ENCODE data around the gene RAD9A.

Gene RAD9A

DNA sequence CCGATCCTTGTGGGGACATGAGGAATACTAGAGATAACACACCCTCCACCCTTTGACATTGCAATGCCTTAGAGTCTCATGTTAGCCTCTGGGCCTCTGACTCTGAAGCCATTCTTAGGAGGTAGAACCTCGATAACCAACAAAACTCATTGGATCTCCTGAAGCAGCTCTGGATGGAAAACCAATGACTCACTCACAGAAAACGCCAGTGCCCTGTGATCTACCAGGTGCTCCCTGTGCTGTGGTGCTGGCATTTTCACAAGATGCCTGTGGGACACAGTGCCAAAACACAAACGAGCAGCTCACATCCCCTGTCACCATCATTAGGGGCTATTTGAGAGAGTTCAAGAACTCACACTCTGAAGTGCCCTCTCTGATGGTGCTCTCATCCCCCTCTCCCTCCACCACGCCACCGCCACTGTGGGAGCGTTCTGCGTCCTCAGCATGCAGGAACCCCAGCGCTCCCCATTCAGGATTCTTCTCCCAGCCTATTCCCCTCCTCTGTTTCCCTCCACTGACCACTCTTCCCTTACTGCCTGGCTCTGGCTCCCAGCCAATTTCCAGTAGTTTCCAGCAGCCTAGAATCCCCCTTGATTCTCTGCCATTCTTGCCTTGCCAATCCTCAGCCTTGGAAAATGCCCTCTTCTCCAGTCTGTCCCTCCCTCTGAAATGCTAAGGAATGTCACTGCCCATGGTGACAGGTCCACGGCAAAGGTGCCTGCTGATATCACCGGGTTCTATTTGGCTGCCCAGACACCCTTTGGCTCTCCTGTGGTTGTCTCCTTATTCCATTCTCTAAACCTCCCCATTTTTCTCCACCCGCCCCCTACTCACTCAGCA lies 33.7 kb upstream of the RAD9A start:
- no peak for DNase-seq (ENCODE audit: low read depth)

DNA sequence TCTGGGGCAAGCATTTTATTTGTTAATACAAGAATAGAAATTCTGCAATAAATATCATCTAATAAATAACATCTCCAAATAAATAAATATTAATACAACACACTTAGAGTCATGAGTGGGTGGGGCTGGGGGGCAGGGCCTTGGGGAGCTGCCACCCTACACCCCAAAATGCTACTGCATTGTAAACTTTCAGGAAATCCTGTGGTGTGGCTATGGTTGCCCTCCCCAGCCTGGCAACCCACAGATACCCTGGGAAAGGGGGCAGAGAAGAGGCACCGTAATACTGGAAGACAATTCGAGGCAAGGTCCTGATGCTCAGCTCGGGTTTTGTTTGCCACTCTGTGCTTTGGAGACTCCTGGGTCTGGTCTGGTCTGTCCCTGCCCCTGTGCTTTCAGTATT lies 27.6 kb upstream of the RAD9A start:
- no peak for DNase-seq (ENCODE audit: low read depth)

DNA sequence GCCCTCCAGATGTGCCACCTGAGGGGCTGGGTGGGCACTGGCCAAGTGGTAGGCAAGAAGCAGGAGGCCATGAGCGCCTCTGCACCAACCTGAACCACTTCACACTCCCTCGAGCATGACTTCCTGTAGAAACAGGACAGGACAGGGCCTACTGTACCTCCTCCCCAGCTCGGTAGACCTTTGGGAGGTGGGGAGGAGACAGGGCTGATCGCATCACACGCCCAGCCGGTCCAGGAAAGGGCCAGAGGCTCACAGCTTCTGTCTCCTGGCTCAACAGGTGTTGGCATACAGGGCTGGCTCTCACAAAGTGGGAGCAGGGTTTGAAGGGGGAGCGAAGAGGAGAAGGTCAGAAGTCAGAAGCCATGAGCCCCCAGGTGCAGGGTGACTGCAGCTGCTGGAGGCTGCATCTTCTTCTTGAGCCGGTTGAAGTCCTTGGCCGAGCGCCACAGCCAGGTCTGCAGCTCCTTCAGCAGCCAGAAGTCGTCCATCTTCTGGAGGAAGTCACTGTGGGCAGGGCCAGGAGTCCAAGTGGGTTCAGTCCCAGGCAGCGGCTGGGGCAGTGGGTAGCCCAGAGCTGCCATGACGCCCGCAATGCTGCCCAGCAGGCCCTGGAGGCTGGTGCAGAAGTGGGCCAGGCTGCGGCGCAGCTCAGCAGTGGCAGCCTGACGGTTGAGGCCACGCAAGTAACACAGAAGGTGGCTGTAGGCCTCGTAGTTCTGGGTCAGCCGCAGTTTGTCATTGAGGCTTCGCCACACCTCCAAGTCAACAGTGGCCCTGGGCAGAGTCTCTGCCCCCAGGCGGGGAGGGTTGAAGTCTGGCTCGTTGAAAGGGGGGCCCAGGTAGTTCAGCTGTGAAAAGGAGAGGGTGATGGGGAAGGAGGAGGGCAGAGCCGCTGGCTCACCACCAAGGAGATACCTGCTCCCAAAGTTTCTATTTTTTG lies 26.7 kb upstream of the RAD9A start:
- no peak for DNase-seq (ENCODE audit: low read depth)

DNA sequence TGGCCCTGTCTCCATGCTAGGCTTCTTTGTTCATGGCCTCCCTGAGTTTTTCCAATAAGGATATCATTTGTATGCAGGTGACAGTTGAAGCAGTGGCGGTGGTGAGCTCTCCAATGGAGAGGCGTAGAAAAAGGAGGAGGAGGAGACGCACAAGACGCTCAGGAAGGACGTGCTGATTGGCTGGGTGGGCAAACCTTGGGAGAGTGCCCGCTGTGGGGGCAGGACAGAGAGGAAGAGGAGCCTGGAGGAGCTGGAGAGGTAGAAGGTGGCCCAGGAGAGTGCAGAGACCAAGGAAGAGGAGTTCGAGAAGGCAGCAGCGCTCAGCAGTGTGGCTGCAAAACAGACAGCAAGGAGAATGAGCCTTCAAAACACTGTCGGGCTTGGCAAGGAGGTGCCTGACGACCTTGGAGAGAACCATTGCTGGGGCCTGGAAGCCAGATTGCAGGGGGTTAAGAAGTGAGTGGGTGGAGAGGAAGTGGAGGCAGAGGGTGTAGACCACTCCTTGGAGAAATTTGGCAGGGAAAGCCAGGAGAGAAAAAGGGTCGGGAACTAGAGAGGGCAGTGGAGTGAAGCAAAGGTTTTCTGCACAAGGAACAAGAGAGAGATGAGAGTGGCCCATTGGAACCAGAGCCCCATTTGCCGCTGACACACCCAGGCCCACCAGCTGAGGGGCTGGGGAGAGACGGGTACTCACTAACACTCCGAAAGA lies 25.9 kb upstream of the RAD9A start:
- DNase-seq (ENCODE audit: low read depth), result no peak

DNA sequence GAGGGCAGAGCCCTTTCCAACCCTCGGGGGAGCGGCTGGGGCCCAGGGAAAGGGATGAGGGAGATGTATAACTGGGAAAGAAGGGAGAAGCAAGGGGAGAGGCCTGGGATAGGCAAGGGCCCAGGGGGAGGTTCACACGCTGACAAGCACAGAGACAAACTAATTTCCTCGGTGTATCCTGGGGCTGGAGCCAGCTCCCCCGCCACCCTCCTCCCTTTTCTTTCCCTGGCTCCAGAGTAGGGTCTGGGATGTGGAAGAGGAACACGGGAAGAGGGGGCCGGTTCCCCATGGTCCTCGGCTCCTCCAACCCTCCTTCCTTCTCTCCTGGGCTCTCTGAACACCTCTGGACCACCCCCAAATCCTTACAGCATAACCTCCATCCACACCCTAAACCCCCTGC lies 25.2 kb upstream of the RAD9A start:
- DNase-seq (ENCODE audit: low read depth), result no peak

DNA sequence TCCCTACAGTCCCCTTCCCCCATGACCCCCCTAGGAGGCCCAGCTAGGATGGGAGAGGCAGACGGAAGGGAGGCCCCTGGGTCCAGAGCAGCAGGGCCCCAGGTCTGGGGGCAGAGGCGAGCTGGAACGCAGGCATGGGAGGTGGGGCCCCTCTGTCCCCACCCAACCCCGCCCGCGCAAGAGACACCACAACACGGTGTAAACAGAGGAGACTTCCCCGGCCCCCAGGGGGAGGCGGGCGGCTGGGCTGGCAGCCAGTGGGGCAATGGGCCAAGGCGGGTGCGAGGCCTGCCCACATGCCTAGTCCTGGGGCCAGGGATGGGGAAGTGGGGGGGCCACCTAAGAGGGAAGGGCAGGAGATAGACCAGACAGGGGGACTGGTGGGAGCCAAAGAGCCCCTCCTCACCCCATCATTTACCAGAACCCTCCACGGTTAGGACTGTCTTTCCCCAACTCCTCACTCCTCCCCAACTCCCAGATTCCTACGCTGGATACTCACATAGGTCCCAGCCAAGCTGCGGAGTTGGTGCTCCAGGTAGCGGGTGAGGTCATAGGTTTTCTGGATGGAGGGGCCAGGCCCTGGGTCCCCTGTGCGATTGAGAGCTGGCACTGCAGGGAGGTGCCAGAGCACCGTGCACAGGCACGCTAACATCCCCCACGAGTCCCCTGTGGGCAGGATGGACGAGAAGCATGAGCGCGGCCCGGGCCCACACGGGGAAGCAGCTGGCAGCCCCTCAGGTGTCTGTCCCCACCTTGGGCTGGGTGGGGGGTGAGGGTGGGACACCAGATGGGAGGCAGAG lies 24.6 kb upstream of the RAD9A start:
- no peak for DNase-seq (ENCODE audit: low read depth)

DNA sequence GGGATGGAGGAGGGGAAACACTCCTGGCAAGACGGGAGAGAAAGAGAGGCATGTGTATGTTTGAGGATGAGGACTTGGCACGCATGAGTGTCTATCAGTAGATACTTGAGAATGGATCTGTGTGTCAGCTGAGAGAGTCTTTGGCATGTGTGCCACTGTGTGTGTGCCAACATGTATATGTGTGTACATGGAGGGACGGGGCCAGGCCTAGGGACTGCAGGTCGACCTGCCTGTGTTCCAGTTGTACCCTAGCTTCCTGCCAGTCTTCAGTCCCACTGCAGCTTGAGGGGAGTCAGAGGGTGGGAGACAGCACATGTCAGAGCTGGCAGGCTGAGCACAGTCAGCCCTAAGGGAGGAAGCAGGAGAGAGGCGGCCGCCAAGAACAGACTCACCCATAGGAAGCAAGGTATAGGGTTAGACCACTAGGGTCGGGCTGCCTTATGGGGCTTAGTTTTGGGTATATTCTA lies 24.0 kb upstream of the RAD9A start:
- DNase-seq (ENCODE audit: low read depth), result no peak

DNA sequence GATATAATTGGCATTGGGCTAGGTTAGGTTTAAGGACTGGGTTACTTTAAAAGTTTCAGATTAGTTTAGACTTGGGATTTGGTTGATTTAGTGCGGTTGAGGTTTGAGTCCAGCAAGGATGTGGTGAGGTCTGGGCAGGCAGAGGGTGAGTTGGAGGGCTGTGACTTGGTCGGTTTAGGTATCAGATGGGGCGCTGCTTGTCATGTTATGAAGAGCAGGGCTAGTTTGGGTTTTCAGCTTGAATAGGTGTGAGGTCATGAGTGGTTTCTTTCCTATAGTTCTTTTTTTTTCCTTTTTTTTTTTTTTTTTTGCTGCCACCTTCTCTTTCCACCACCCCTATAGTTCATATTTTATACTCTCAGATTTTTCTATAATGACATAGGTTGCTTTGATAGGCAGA lies 23.2 kb upstream of the RAD9A start:
- DNase-seq (ENCODE audit: low read depth), result no peak

DNA sequence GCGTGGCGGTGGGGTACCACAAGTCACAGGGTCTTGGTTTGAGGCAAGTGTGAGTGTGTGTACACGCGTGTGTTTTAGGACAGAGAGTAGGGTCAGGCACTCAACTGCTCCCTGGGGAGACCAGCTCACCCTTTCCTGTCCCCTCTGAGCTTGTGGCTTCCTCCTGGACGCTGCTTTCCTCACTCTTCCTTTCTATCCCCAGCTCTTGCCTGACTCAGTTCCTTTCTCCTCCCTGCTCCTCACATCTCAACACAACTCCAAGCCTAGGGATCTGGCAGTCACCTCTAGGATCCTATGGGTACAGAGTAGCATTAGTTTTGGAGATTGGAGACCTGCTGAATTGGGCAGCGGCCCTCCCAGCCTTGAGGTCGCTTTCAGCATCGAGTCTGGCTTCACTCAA lies 22.5 kb upstream of the RAD9A start:
- no peak for DNase-seq (ENCODE audit: low read depth)

DNA sequence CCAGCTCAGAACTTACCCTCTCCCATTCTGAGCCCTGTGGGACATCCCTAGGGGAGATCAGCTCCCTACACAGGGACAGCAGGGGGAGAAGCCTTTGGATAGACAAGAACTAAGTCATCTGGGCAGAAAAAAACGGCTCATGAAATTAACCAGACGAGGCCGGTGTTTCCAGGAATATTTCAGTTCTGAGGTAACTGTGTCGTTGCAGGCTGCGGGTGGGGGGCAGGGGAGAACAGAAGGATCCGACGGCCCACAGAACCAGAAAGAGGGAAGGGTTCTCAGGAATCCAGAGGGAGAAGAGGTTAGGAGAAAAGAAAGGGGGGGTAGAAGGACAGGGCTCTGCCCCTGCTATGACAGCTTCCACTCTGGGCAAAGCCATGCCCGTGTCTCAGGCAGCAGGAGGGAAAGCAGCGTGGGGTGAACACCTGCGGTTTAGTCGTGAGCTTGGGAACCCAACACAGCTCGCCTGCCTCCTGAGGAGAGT lies 21.9 kb upstream of the RAD9A start:
- no peak for DNase-seq (ENCODE audit: low read depth)

DNA sequence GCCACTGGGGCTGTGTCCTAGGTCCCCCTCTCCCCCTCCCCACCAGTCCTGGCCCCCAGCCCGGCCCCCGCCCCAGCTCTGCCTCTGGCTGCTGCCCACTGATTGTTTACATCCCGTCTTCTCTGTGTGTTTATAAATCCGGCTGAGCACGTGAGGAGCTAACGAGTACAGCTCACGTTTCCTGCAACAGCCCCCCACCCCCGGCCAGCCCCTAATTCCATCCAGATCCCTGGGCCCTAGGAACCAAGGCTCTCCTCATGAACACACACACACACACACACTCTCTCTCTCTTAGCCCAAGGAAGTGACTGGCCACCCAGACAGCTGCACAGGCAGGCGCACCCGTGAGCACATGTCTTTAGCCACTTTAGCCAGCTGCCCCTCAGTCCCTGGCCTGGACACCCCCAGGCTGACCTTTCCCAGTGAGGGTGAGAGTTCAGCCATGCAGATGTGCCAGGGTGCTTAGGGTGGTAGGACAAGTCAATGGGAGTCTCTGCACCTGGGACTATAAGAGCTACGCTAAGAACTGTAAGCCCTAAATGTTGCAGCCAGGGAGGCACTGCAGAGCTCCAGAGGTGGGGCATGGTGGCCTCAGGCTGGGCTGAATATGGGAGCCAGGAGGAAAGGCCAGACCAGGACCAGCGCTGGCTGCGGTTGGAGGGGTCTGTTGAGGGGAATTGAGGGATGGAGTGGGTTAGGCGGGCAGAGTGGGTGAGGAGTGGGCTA lies 21.3 kb upstream of the RAD9A start:
- DNase-seq (ENCODE audit: low read depth), result no peak

DNA sequence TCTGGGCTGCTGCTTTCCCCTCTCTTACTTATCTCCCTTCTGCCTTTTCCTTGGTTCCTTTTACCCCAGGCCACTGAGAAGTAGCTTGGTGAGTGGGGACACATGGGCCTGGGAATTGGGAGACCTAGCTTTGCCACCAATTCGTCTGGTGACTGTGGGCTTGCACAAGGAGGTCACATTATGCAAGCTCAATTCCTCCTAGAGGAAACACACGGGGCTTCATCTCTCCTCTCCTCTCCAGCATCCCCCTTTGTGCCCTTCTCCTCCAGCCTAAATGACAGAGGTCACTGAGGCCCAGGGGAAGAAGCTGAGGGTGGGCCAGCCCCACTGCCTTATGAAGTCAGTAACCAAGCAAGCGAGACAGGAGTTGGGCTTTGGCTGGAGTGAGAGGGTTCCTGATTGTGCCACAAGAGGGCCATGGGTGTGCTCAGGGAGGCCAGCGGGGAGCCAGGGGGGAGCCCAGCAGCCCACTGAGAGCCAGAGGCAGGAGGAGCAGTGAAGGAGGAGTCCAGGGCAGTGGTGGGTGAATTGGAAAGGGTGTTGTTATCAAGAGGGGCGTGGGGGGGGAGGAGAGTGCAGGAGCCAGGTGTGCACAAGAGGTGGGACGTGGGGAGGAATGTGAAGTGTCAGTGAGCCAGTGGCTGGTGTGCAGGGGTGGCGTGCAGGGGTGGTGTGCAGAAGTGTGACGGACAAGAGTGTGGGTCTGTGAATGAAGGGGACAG lies 20.4 kb upstream of the RAD9A start:
- no peak for DNase-seq (ENCODE audit: low read depth)

DNA sequence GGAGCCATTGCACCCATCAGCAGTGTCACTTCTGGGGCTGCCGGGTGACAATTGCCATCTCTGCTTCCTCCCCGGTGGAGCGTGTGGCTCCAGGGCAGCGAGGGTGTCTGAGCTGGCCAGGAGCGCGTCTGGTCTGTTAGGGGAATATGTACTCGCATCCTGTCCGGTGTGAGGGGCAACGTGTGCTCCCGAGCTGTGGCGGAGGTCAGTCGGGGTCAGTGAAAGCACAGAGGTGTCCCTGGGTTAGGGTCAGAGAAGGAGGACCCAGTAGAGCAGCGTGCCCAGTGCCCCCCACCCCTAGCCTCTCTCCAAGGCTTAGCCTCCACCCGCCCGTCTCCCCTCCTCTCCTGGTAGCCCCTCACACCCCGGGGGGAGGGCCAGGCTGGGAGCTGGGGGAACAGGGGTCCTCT lies 19.9 kb upstream of the RAD9A start:
- no peak for DNase-seq (ENCODE audit: low read depth)

DNA sequence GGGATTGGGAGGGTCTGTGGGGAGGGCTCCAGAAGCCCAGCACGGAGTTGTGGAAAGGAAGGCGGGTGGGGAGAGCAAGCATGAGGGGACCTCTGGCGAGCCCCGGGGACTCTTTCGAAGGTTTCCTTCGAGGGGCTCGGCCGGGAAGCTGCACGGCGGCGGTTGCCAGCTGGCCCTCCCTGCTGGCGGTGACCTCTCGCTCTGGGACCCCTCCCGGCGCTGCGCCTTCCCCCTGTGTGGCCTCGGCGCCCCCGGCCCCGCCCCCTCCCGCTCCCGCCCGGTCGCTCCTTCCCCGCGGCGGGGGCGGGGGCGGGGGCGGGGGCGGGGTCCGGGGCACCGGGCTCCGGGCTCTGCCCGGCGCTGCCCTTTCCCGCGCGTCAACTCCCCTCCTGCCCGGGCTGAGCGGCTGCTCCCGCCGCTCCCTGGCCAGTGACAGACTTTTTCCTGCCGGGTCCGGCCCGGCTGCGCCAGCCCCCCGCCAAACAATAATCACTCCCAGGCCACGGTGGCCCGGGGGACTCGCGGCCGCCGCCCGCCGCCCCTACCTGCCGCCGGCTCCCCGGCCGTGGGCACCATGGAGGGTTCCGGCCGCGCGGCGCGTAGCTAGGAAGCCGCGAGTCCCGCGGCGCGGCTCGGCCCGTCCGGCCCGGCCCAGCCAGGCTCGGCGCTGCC lies 19.3 kb upstream of the RAD9A start:
- DNase-seq (ENCODE audit: low read depth), result no peak

DNA sequence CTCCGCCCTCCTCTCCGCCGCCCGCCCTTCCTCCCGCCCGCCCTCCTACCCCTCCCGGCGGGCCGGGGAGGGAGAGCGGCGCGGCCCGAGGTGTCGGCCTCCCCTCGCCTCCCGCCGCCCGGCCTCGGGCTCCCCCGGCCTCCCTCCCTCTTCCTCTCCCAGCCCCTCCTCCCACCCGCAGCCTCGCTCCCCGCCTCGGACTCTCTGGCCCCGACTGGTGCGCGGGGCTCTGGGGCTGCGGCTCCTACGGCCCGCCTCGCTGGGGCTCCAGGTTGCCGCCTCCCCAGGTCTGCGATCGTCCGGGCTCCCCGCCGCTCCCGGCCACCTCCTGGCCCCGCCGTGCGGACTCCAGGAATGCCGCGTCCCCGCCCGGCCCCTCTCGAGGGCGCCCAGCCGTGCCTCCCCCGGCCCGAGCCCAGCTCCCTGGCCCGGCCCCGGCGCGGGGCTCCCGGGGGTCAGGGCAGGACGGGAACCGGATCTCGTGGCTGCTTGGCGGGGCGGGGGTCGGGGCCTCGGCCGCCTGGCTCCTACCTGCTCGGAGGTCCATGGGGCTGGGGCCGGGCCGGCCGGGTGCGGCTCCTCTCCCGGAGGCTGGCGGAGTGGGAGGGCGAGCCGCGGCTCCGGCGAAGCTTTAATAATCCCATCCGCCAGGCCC lies 18.7 kb upstream of the RAD9A start, which contains the start of gene CLCF1:
Gene CLCF1 (minus strand): TSS at position 606 of the 655 bp plus-strand sequence. CDS start 59 bp downstream, at position 547.
- DNase-seq (ENCODE audit: low read depth), result no peak

DNA sequence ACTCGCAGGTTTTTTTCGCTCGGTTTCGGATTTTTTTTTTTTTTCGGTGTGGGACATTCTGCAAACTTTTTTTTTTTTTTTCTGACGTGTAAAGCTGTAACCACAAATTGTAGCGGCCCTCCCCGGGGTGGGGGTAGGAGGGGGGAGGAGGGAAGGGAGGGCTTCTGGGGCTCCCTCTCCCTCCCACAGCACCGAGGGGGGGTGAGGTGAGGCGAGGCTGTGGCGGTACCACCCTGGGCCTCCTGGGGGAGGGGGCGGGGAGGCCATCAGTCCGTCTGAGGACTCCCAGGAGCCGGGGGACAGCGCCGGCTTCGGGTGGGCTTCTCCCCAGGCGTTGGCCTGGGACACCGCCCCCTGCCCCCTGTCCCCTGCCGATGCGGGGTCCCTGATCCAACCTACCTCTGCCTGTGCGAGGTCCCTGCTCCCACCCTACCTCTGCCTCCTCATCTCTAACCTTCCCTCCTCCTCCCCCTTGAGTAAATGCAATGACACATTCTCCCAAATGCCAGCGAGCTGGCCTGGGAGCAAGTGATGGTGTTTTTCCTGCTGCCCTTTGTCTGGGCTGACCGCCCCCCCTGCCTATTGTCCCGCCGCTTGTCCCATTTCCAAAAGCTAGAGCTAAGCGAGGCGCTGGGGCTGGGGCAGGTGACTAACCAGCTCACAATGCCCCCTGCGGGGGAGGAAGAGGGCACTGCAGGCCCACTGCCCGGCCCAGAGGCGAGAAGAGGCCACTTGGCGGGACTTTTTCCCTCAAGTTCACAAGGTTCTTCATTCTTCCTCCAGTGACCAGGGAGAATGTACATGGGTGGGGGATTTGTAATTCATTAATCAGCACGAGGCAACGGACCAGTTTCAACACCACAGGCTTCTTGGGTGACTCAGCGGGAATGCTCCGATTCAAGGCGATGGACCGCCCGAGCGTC lies 17.9 kb upstream of the RAD9A start:
- no peak for DNase-seq (ENCODE audit: low read depth)

DNA sequence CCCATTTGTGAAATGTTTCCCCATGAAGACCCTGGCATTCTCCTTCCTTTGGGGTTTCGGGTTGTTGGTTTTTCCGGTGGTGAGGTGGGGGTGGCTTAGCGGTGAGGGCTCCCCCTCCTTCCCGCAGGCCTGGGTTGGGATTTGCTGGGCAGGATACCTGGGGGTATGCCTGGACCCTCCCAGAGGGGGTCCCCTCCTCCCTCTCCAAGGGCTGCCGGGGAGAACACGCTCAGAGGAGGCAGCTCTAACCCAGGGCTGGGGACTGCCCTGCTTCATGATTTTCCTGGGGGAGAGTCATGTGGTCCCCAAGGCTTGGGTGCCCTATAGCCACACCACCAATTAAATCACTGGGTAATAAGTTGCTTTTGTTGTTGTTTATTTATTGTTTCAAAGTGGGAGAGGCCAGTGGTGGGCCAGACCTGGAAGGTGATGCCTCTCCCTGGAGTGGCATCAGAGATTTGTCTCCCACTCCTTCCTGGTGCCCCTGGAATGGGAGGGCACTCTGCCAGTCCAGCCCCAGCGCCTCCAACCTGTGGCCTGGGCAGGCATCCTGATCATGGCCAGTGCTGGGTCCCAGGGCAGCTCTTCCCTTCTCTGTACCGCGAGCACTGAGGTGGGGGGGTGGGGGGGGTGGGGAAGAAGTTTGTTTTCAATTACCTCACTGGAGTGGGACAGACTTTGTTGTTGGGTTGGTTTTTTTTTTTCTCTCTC lies 17.1 kb upstream of the RAD9A start:
- DNase-seq (ENCODE audit: low read depth), result no peak

Measured in CMK (cell line).